Measurements from ENCODE around the gene ITM2A.

Gene ITM2A

GRCh38 chrX:79325263-79325958, 41.7 kb downstream of the ITM2A start:
- Histone ChIP-seq H3K4me3 (ENCODE audit: low read depth in 1 of 2, low read length in 2 of 2) (no peak overlapping the region), H3K9me3 (ENCODE audit: insufficient read depth, low read length, severe bottlenecking) (no peaks in the 10 kb centered on the region), H2AFZ (ENCODE audit: low read depth, low read length) (no peak overlapping the region), H3K79me2 (ENCODE audit: insufficient read depth, low read length) (no peaks in the 10 kb centered on the region), H3K9ac (ENCODE audit: low read depth, low read length) (no peak overlapping the region), H3K4me1 (ENCODE audit: insufficient read depth, low read length) (no peaks in the 10 kb centered on the region), H3K27me3 (ENCODE audit: insufficient read depth, low read length, poor library complexity) (no peaks in the 10 kb centered on the region), H3K27ac (ENCODE audit: low read length) (no peak overlapping the region), H3K4me2 (ENCODE audit: insufficient read depth, low read length) (no peak overlapping the region), H3K36me3 (ENCODE audit: insufficient read depth, low read length) (no peaks in the 10 kb centered on the region), H4K20me1 (ENCODE audit: insufficient read depth, low read length) (no peaks in the 10 kb centered on the region)
- TF ChIP-seq, protein P1, sequence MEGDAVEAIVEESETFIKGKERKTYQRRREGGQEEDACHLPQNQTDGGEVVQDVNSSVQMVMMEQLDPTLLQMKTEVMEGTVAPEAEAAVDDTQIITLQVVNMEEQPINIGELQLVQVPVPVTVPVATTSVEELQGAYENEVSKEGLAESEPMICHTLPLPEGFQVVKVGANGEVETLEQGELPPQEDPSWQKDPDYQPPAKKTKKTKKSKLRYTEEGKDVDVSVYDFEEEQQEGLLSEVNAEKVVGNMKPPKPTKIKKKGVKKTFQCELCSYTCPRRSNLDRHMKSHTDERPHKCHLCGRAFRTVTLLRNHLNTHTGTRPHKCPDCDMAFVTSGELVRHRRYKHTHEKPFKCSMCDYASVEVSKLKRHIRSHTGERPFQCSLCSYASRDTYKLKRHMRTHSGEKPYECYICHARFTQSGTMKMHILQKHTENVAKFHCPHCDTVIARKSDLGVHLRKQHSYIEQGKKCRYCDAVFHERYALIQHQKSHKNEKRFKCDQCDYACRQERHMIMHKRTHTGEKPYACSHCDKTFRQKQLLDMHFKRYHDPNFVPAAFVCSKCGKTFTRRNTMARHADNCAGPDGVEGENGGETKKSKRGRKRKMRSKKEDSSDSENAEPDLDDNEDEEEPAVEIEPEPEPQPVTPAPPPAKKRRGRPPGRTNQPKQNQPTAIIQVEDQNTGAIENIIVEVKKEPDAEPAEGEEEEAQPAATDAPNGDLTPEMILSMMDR (IDR thresholded peaks at IDR 0.05; ENCODE audit: borderline replicate concordance, extremely low read depth, low read length, poor library complexity, severe bottlenecking), result no peak
- DNase-seq (no peak), ATAC-seq (ENCODE audit: insufficient read depth, low read depth) (peak; percentile 47; the same call in 1 of the 3 replicates)
